Right renal pelvis (tissue), 4 donors: ENCODE measurements around the gene PPP6R2. TPM values are rescaled to one million over a fixed set of nuclear protein-coding genes. Genes with fewer than 3 reads are reported as not detected.
"Not testable (repeated sequence)": the region's sequence is repeated elsewhere in the genome, so short reads cannot be mapped to it uniquely, and the experiment has no call there.

ENCODE experiments used
- DNase-seq, 4 donors: peaks; one replicate each; pipeline ENCODE4 v3.0.0-alpha.2; 2013; ENCODE audit warnings: low read depth in 4 of 4, low spot score in 3 of 4, missing footprints in 1 of 4
- polyA plus RNA-seq, 4 donors: library from polyadenylated mRNA; unstranded; fragments of 120-200 nt; gene quantifications; one replicate each; pipeline ENCODE4 v1.2.1, GENCODE V29; 2013; ENCODE audit not compliant: insufficient read length in 4 of 4

The PPP6R2 gene
- polyA plus RNA-seq, 4 donors, result 35.9 to 46.0 (median 40.3) TPM

DNA sequence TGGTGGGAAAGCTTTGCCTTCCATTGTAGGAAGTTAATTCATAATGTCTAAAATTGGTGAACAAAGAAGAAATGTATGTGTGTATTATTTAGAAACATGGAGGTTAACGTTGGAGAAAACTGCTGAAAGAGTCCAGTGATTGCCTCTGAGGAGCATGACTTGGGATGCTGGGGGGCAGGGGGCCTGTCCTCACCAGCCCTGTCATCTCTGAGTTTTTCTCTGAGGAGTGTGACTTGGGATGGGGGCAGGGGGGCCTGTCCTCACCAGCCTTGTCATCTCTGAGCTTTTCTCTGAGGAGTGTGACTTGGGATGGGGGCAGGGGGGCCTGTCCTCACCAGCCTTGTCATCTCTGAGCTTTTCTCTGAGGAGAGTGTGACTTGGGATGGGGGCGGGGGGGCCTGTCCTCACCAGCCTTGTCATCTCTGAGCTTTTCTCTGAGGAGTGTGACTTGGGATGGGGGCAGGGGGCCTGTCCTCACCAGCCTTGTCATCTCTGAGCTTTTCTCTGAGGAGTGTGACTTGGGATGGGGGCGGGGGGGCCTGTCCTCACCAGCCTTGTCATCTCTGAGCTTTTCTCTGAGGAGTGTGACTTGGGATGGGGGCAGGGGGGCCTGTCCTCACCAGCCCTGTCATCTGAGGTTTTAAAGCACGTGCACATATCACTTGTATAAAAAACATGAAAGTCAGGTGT is 54.4 kb downstream of the PPP6R2 start:
- not testable (repeated sequence) for DNase-seq

DNA sequence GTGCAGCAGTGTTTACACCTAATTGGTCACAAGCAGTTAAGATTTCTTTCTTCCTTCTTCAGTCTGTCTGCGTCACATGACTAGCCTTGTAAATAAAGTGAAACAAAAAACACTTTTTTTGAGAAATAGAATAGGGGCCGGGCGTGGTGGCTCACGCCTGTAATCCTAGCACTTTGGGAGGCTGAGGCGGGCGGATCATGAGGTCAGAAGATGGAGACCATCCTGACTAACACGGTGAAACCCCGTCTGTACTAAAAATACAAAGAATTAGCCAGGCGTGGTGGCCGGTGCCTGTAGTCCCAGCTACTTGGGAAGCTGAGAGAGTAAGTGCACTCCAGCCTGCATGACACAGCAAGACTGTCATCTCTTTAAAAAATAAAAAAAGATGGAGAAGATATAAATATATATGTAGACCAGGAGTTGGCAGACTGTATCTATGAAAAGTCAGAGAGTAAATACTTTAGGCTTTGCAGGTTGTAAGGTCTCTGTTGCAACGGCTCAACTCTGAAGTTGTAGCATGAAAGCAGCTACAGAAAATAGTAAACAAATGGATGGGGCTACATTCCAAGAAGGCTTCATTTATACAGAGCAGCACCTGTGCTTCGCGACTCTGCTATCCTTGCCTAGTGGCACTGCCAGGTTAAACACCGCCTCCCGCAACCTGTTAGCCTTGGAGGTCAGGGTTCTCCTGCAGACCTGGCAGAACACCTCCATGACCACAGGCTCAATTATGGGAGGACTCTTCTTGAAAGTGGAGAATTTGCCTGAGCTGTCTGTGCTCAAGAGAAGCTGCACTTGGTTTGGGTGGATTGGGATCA is 55.9 kb downstream of the PPP6R2 start:
- no peak for DNase-seq

DNA sequence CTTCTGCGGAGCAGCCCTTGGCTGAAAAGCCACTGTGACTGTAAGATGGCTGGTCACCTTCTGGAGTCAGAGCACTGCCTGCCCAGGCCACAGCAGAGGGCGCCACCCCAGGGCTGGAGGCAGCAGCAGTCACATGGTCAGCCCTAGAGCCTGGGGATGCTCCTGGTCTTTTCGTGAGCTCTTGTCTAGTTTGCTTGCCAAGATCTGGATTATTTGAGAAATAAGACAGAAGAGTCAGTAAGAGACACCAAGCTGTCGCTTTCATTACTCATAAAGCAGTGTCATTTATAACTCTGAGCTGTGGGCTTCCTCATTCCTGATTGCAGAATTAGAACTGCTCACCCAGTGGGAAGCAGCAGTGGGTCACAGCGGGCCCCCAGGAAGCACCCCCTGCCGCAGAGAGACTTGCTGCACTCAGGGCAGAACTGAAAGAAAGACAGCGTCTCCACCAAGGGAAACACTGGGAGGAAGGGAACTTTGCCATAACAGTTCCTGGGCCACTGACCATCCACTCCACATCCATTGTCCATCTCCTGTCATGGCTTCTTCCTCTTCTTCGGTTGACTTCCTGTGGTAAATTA is 56.7 kb downstream of the PPP6R2 start:
- no peak for DNase-seq

DNA sequence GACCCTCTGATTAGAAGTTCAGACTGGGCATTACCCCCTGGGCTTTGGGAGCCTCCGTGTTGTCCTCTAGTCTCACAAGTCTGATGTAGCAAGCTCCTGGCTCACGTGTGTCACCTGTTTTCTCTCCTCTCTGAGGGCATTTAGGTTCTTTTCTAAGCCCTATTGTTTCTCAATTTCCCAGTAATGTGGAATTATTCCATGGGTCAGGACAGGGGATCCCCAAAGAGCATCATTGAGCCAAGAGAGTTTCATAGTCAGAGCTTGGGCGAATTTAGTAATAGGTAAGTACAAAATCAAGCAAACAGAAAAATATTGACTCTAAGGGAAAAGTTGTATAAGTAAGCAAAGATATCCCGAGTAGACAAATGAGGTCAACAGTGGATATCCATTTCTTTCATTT is 57.3 kb downstream of the PPP6R2 start:
- DNase-seq, result no peak

DNA sequence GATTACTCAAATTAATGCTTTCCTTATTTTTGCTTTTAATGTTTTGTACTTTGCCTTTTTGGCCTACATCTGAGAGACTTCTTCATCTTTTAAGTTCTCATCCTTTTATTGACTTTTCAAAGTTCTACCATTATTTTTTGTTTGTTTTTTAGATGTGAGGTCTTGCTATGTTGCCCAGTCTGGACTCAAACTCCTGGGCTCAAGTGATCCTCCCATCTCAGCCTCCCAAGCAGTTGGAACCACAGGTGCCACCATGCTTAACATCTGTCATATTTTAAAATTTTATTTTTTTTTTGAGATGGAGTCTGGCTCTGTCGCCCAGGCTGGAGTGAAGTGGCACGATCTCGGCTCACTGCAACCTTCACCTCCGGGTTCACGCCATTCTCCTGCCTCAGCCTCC is 57.8 kb downstream of the PPP6R2 start:
- DNase-seq, result no peak

DNA sequence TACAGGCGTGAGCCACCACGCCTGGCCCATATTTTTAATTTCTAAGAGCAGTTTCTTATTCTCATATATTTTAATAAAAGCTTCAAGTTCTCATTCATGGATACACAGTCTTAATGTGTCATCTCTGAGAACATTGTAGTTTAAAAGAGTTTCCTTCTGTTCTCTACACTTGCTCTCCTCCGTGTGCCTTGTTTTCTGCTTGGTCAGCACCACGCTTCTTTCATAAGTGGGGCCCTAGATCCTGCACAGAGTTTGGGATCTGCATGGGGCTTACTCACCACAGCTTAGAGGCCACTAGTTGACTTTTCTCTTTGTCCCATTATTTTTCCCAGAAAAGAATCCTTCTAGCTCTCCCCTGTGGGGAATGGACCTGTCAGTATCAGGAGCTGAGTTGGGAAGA is 58.8 kb downstream of the PPP6R2 start:
- DNase-seq, result no peak

DNA sequence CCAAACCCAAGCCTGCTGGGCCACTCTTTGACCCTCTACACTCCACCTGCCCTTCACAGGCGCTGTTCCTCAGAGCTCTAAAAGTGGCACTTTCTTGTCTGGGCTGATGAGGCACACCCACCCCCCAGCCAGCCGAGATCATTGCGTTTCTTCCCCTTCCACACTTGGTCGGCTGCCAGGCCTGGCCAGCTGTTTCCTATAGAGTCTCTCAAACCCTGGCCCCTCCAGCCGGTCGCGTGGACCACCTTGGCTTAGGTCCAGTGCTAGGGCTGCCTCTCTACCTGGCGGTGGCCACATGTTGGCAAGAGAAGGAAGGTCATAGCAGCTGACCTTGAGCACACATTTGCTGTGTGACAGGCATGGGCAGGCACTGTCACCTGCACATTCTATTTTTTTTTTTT is 60.6 kb downstream of the PPP6R2 start:
- DNase-seq, result peak in 1 of 4 donors; percentile 10

DNA sequence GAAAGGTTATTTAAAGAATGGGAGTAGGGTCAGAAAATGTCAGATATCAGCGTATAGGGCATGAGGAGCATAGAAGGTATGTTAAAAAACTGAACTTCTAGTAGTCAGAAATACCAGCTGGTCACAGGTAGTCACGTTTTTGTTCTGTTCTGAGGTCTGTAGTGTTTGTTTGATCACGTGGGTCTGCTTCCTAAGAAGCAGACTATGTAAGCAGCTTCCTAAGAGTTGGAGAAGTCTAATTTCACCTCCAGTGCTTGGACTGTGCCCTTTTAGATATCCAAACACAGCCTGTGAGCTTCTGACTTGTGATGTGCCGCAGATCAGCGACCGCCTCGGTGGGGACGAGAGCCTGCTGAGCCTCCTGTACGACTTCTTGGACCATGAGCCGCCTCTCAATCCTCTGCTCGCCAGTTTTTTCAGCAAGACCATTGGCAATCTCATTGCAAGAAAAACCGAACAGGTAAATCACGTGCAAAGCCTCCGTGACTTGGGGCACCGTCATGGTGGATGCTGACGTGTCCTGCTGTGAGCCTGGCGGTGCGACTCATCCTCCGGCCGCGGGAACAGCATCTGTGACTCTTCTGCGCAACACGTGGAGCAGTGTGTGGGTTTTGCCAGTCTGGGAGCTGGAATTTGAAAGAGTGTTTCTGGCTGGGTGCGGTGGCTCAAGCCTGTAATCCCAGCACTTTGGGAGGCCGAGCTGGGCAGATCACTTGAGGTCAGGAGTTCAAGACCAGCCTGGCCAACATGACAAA is 63.5 kb downstream of the PPP6R2 start:
- DNase-seq, result no peak

DNA sequence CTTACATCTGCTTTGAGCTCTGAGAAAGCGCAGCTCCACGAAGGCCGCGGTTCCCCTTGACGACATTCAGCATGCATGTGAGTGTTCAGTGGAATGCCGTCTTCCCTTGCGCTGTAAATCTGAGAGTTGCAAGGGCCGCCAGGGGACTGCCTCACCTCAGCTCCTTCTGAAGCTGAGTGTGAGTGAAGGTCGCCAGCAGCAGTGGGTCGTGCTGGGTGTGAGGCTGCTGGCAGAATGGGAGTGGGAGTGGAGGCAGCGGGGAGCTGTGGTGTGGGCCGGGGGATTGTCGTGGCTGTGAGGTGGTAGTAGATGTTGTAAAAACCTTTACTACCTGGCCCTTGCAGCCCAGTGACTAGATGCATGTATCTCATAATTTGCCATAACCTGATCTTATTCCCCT is 65.2 kb downstream of the PPP6R2 start:
- DNase-seq, result no peak

DNA sequence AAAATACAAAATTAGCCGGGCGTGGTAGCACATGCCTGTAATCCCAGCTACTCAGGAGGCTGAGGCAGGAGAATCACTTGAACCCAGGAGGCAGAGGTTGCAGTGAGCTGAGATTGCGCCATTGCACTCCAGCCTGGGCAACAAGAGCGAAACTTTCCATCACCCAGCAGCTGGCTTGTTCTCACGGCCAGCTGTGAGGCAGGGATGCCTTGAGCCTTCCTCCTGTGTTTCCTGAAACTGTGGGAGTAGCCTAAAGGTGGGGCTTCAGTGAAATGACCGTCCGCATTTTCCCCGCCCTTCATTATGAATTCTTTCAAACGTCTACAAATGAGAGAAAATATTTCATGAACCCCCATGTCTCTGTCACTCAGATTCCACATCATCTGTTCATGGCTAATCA is 65.8 kb downstream of the PPP6R2 start:
- DNase-seq, result not testable (repeated sequence)

DNA sequence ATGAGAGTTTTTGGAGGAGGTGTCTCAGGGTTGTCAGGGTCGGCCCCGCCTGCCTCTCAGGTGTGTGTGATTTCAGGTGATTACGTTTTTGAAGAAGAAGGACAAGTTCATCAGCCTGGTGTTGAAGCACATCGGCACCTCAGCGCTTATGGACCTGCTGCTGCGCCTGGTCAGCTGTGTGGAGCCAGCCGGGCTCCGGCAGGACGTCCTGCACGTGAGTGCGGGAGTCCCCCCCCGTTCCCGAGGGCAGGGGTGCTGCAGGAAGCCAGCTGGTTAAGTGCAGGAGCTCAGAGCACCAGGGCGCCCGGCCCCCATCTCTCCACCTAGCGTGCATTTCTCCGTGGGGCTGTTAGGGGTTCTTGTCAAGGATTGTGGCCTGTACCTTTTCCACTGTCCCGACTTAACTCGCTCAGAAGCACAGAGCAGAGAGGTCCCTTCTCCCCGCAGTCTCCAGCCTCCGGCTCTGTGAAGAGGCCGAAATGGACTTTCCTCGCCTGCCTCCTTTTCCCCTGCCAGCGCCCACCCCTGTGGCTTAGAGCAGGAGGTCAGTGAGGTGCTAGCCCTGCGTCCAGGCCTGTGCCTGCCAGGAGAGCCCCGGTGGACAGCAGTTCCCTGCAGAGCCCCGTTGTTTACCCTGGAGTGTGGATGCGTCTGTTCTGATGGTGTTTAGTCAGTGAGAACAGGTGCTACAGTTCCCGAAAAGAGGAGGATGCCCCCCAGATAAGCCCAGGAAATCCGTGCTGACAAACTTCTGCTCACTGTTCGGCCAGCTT is 71.5 kb downstream of the PPP6R2 start:
- no peak for DNase-seq

DNA sequence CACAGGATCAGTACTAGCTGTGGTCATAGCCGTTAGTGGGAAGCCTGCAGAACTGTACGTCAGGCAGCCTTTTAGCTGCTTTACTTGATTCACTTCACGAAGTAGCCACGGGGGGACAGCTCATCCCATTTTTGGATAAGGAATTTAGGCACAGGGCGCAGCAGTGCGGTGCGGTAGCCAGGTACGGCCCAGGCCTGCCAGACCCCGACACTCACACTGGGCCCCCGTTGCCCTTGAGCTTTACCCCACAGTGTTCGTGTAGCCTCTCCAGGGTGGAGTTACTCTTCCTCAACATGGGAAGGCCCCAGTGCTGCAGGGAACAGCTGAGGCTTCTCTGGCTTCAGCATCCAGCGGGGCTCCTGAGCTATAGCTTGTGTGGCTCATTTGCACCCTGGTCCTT is 72.3 kb downstream of the PPP6R2 start:
- DNase-seq, result no peak

DNA sequence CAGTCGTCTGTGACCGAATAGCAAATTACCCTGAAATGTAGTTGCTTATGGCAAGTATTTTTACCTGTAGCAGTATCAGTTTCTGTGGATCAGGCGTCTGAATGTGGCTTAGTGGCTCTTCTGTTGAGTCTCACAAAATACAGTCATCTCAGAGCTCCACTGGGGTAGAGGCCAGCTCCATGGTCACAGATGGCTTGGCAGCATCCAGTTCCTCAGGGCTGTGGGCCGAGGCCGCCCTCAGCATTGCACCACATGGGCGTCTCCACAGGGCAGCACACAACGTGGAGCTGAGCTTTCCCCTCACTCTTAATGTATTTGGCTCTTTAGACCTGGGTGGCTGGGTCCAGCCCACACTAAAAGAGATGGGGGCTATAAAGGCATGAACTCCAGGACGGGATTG is 73.9 kb downstream of the PPP6R2 start:
- DNase-seq, result no peak

DNA sequence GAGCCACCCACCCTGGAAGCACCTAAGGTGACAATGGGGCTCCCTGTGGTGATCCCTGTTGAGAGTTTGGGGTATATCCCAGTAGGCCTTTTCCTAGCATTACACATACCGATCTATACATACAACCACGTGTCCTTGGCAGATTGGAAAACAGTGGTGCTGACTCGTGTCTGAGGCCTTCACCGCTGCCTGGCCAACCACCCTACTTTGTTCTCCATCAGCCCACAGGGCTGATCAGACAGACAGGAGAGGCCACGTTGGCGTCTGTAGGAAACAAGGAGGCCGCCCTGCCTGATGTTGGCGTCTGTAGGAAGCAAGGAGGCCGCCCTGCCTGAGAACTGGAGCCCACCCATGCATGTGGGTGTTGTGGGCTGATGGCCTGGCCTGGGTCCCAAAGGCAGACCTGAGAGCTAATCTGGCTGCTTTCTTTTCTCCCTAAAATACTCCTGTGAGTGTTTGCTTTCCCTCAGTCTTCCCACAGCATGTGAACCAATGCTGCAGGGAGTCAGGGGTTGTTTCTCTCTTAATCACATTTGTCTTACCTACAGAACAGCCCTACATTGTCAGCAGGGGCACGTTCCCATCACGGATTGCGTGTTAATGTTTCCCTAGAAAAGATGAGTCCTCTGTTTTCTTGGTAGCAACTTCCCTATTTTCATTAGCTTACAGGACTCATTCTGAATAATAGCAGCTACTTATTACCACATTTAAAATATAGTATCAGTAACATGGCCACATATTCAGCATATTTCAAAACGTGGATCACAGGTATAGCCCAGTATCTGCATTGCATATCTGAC is 74.5 kb downstream of the PPP6R2 start:
- no peak for DNase-seq

DNA sequence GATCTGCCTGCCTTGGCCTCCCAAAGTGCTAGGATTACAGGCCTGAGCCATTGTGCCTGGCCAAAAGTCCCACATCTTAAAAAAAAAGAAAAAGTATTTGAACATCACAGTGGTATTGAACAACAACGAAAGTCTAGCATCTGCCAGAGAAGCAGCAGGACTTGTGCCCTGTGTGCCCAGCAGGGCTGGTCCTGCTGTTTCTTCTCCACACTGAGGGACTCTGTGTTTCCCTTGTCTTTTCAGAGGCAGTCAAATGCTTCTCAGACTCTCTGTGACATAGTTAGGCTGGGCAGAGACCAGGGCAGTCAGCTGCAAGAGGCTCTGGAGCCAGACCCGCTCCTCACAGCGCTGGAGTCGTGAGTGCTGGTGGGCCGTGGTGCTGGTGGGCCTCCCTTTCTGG is 75.5 kb downstream of the PPP6R2 start:
- DNase-seq, result no peak

DNA sequence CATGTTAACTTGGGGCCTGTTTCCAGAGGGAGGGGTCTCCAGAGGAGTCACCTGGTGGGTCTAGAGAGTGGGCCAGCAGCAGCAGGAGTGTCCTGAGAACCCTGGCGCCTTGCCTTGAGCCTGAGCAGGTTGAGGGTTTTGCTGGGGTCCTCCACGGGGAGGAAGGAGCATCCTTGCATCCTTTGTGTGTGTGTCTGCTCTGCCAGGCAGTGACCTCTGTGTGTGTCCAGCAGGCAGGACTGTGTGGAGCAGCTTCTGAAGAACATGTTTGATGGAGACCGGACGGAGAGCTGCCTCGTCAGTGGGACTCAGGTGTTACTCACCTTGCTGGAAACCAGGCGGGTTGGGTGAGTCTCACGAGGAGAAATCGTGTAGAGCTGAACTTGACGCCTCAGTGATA is 76.0 kb downstream of the PPP6R2 start:
- no peak for DNase-seq

DNA sequence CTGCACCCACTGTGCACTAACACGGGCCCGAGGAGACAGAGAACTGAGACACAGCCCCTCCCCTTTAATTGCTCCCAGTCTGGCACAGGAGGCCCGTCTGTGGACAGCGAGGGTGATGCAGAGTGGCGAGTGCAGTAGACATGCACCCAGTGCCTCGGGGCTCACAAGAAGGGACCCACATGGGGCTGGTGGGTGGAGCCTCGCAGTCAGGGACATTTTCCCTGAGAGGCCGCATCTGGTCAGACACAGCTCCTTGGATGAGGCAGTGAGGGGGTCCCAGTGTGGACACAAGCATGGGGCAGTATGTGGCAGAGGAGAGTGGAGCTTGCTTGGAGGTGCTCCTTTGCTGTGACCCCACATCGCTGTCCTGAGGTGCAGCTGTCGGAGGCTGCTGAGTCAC is 76.9 kb downstream of the PPP6R2 start:
- DNase-seq, result no peak

DNA sequence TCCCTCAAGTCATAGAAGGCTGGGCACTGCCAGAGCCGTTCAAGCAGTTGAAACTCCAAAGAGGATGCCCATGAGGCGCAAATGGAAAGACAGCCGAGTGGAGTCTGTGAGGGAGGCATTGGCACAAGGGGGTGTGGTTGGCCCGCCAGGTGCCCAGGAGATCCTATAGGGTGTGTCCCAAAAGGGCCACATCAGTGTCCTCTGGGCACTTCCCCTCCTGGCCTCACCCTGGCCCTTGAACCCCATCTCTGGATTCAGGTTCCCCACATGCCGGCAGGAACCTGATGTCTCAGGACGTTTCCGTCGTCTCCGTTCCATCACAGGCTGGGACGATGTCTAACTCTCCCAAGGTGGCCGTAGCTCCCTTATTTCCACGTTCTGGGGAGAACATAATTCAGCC is 77.5 kb downstream of the PPP6R2 start:
- no peak for DNase-seq

DNA sequence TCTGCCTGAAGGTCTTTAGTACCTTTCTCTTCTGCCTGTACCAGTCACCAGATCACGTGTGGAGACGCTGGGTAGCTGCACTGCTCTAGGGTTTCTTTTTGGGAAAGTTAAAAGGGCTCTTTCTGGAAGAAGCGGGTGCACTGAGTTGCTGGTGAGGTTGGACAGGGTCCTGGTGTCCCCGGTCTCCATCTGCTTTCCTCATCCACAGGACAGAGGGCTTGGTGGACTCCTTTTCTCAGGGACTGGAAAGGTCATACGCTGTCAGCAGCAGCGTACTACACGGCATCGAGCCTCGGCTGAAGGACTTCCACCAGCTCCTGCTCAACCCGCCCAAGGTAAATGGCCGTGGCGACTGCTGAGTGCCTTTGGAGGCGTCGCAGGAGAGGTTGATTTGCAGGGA is 78.9 kb downstream of the PPP6R2 start:
- no peak for DNase-seq
